HG03342 (cell line): ENCODE results near the gene ZFP62.

ENCODE experiments used
- ATAC-seq: cut with Tn5 transposase; IDR thresholded peaks from one replicate; pipeline ENCODE4 v1.9.1; 2021; ENCODE audit warnings: mild to moderate bottlenecking, moderate library complexity; ENCODE audit not compliant: unreplicated experiment

The ZFP62 gene

GRCh38 chr5:180869587-180869986 is 8.5 kb upstream of the ZFP62 start:
- no peak for ATAC-seq

GRCh38 chr5:180868960-180869359 is 7.9 kb upstream of the ZFP62 start:
- ATAC-seq, result peak; percentile 47

- ATAC-seq, result no peak
These were observed 5.9 kb upstream of the ZFP62 start for GRCh38 chr5:180866985-180867384.

GRCh38 chr5:180865981-180866695 is 5.1 kb upstream of the ZFP62 start:
- no peak for ATAC-seq

GRCh38 chr5:180862645-180863044 is 1.6 kb upstream of the ZFP62 start:
- no peak for ATAC-seq

GRCh38 chr5:180860273-180860886 is 696 bp downstream of the ZFP62 start:
- peak; percentile 49 for ATAC-seq

- no peak for ATAC-seq
These were observed 2.5 kb downstream of the ZFP62 start for GRCh38 chr5:180858586-180858985.

GRCh38 chr5:180853848-180854176 is 7.3 kb downstream of the ZFP62 start:
- ATAC-seq, result no peak

- ATAC-seq, result no peak
These were observed 7.8 kb downstream of the ZFP62 start for GRCh38 chr5:180853121-180853847.

GRCh38 chr5:180852495-180852894 is 8.6 kb downstream of the ZFP62 start:
- ATAC-seq, result no peak

GRCh38 chr5:180850434-180851078 is 10.5 kb downstream of the ZFP62 start:
- no peak for ATAC-seq

- ATAC-seq, result no peak
These were observed 11.2 kb downstream of the ZFP62 start for GRCh38 chr5:180849827-180850226.

GRCh38 chr5:180848878-180849277 is 12.2 kb downstream of the ZFP62 start:
- ATAC-seq, result no peak

- ATAC-seq, result no peak
These were observed 12.8 kb downstream of the ZFP62 start for GRCh38 chr5:180848265-180848664.

- no peak for ATAC-seq
These were observed 14.1 kb downstream of the ZFP62 start for GRCh38 chr5:180847026-180847425.

- ATAC-seq, result no peak
These were observed 16.2 kb downstream of the ZFP62 start for GRCh38 chr5:180844858-180845257.

GRCh38 chr5:180844432-180844831 is 16.6 kb downstream of the ZFP62 start:
- no peak for ATAC-seq

GRCh38 chr5:180839935-180840334 is 21.1 kb downstream of the ZFP62 start:
- no peak for ATAC-seq

GRCh38 chr5:180839227-180839626 is 21.8 kb downstream of the ZFP62 start:
- no peak for ATAC-seq

GRCh38 chr5:180837478-180837877 is 23.6 kb downstream of the ZFP62 start:
- ATAC-seq, result no peak

- ATAC-seq, result peak; percentile 39
These were observed 28.4 kb downstream of the ZFP62 start for GRCh38 chr5:180832638-180833068.
